Osteocyte (in vitro differentiated cells): ENCODE data around the gene BLOC1S2. TPM values are rescaled to one million over a fixed set of nuclear protein-coding genes. Genes with fewer than 3 reads are reported as not detected.

Experiments used
- DNase-seq: peaks from one replicate; pipeline ENCODE4 v3.0.0; 2021; ENCODE audit warnings: mixed read lengths; ENCODE audit not compliant: unreplicated experiment; ENCODE audit errors: extremely low spot score
- H3K27ac Mint-ChIP-seq: one replicate; pipeline ENCODE4 v1.8.0; 2021; ENCODE audit warnings: mild to moderate bottlenecking, mixed read lengths; ENCODE audit not compliant: unreplicated experiment
- H3K27me3 Mint-ChIP-seq: one replicate; pipeline ENCODE4 v1.8.0; 2021; ENCODE audit warnings: mixed read lengths; ENCODE audit not compliant: unreplicated experiment
- H3K36me3 Mint-ChIP-seq: one replicate; pipeline ENCODE4 v1.8.0; 2021; ENCODE audit warnings: mixed read lengths; ENCODE audit not compliant: unreplicated experiment
- H3K4me1 Mint-ChIP-seq: one replicate; pipeline ENCODE4 v1.8.0; 2021; ENCODE audit warnings: mixed read lengths; ENCODE audit not compliant: unreplicated experiment
- H3K4me3 Mint-ChIP-seq: one replicate; pipeline ENCODE4 v1.8.0; 2021; ENCODE audit warnings: mild to moderate bottlenecking, moderate library complexity, mixed read lengths; ENCODE audit not compliant: unreplicated experiment
- H3K9me3 Mint-ChIP-seq: one replicate; pipeline ENCODE4 v1.8.0; 2021; ENCODE audit warnings: mixed read lengths; ENCODE audit not compliant: unreplicated experiment
- total RNA-seq: library from RNA; stranded (reverse); gene quantifications from 2 replicates; pipeline ENCODE4 v1.2.1, GENCODE V29; 2021
- TF ChIP-seq, protein P1 (sequence below): fragments of 200-600 bp; sonication (generic); IDR thresholded peaks from 2 replicates; pipeline ENCODE4 v1.5.0; 2021; ENCODE audit warnings: antibody characterized with exemption, mild to moderate bottlenecking, moderate library complexity

BLOC1S2 gene
- total RNA-seq, 1 donor from 2014 or later: 23.7 TPM

DNA sequence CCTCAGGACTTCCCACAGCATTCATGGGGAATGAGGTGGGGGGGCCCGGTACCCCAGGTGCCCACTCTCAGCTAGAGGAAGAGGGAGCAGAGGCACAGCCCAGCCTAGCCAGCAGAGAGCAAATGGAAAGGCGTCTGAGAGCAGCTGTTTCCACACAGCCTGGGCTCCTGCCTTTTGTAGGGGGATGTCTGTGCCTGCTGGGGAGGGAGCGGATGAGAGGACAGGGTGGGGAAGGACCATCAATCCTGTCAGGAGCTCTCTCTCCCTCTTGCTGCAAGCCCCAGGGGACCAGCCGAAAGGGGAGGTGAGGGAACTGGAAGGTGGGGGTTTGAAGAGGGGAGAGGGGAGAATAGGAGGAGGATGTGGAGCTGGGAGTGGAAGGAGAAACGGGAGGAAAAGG is 43.6 kb upstream of the BLOC1S2 start, which contains the start of gene PKD2L1:
Gene PKD2L1 (minus strand): TSS at position 150 of the 400 bp plus-strand sequence. CDS start 125 bp downstream, at position 25.
- H3K4me1 Mint-ChIP-seq: no peaks in the 10 kb centered on the region
- H3K27me3 Mint-ChIP-seq: peaks cover 93% of the 10 kb centered on the region
- H3K4me3 Mint-ChIP-seq: no peak within 1 kb of the TSS
- no peak within 1 kb of the TSS for H3K27ac Mint-ChIP-seq
- DNase-seq: no peak
- TF ChIP-seq, protein P1, sequence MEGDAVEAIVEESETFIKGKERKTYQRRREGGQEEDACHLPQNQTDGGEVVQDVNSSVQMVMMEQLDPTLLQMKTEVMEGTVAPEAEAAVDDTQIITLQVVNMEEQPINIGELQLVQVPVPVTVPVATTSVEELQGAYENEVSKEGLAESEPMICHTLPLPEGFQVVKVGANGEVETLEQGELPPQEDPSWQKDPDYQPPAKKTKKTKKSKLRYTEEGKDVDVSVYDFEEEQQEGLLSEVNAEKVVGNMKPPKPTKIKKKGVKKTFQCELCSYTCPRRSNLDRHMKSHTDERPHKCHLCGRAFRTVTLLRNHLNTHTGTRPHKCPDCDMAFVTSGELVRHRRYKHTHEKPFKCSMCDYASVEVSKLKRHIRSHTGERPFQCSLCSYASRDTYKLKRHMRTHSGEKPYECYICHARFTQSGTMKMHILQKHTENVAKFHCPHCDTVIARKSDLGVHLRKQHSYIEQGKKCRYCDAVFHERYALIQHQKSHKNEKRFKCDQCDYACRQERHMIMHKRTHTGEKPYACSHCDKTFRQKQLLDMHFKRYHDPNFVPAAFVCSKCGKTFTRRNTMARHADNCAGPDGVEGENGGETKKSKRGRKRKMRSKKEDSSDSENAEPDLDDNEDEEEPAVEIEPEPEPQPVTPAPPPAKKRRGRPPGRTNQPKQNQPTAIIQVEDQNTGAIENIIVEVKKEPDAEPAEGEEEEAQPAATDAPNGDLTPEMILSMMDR: no peak
- H3K36me3 Mint-ChIP-seq: no peaks in the 10 kb centered on the region
- H3K9me3 Mint-ChIP-seq: no peaks in the 10 kb centered on the region

DNA sequence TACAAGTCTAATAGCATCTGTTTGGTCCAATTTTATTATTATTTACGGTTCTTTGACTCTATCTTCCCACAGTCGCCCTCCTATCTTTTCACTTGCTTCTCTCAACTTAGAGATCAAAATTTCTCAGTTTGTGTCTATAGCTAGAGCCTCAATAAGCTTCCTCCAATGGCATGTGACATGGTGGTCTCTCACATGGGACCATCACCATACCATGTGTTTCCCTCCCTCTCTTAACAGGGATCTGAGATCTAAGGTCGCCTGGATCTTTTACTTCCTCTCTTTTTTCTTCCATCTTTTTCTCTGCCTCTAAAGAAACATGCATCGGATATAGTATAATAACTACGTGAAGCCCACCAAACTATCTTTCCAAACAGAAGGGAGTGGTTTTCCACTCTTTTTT is 41.7 kb upstream of the BLOC1S2 start:
- TF ChIP-seq, protein P1: no peak
- no peaks in the 10 kb centered on the region for H3K36me3 Mint-ChIP-seq
- H3K9me3 Mint-ChIP-seq: no peaks in the 10 kb centered on the region
- peaks cover 83% of the 10 kb centered on the region for H3K27me3 Mint-ChIP-seq
- no peak overlapping the region for H3K27ac Mint-ChIP-seq
- H3K4me3 Mint-ChIP-seq: no peak overlapping the region
- DNase-seq: no peak
- H3K4me1 Mint-ChIP-seq: no peaks in the 10 kb centered on the region

GRCh38 chr10:100327718-100328009 is 41.2 kb upstream of the BLOC1S2 start:
- Mint-ChIP-seq H3K4me3 (no peak overlapping the region), H3K9me3 (no peaks in the 10 kb centered on the region), H3K4me1 (no peaks in the 10 kb centered on the region), H3K27me3 (peaks cover 81% of the 10 kb centered on the region), H3K27ac (no peak overlapping the region), H3K36me3 (no peaks in the 10 kb centered on the region)
- no peak for DNase-seq
- TF ChIP-seq, protein P1: no peak

DNA sequence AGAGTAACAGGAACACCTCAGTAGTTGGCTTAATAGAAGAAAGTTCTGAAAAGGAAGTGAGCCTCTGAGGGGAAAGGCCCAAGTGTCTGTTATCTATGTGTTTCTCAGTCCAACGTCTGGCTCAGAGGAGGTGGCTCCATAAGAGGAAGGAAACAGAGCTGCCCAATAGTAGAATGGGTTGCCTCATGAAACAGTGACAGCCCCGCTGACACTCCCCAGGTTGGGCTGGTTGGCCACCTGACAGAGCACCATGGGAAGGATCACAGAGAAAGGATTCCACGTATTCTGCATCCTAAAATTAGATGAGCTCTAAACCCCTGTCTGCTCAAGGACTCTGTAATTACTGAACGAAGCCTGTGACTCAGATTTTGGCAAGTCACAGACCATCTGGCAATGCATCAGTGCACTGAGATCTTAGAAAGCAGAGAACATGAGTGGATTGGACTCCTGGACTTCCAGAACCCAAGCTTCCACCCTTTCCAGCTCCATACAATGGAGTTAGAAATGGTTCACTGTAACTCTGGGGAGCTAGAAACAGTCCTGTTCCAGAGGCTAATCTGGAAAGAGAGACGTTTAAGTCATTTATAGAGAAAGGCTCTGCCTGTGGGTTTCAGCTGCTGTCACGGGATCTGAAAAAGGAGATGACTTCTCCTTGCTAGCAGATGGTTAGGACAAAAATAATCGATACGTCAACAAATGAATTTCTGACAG is 40.7 kb upstream of the BLOC1S2 start:
- no peaks in the 10 kb centered on the region for H3K9me3 Mint-ChIP-seq
- no peaks in the 10 kb centered on the region for H3K4me1 Mint-ChIP-seq
- H3K4me3 Mint-ChIP-seq: no peak overlapping the region
- TF ChIP-seq, protein P1: no peak
- peaks cover 80% of the 10 kb centered on the region for H3K27me3 Mint-ChIP-seq
- DNase-seq: no peak
- H3K27ac Mint-ChIP-seq: no peak overlapping the region
- H3K36me3 Mint-ChIP-seq: no peaks in the 10 kb centered on the region

GRCh38 chr10:100325158-100325557 is 38.7 kb upstream of the BLOC1S2 start:
- Mint-ChIP-seq H3K4me1 (no peaks in the 10 kb centered on the region), H3K27ac (no peak overlapping the region), H3K4me3 (no peak overlapping the region), H3K27me3 (peaks cover 66% of the 10 kb centered on the region), H3K36me3 (no peaks in the 10 kb centered on the region), H3K9me3 (no peaks in the 10 kb centered on the region)
- TF ChIP-seq, protein P1: no peak
- DNase-seq: no peak
